IMR-90 (cell line): ENCODE data around the gene MAVS. TPM values are rescaled to one million over a fixed set of nuclear protein-coding genes. Genes with fewer than 3 reads are reported as not detected.

Experiments
- ATAC-seq: fragments of 200-7000 bp; cut with Tn5 transposase; 2 replicates; pipeline ENCODE4 v1.9.1; 2020; ENCODE audit warnings: low read depth, mild to moderate bottlenecking, moderate library complexity
- BruUV-seq: library from RNA; stranded (reverse); fragments of 400-500 nt; replicated peaks from 2 replicates; lab custom pipeline; 2021; lab: Mats Ljungman, UMichigan
- CTCF ChIA-PET: fragments of 300-600 bp; formaldehyde crosslinking; extraction: SDS; loops from one replicate; lab custom pipeline; 2021; ENCODE audit warnings: antibody characterized with exemption; lab: Yijun Ruan, JAX
- POLR2A ChIA-PET: fragments of 300-600 bp; sonication (Branson Sonifier 250); formaldehyde crosslinking; loops from one replicate; lab custom pipeline; 2022; ENCODE audit warnings: antibody characterized with exemption; ENCODE audit not compliant: unreplicated experiment; lab: Charles Lee
- DNase-seq: peaks from one replicate; pipeline ENCODE4 v3.0.0; 2013
- H2AFZ ChIP-seq: replicated peaks from 2 replicates; pipeline ENCODE3; 2013; ENCODE audit warnings: low read length, mild to moderate bottlenecking; ENCODE audit not compliant: poor library complexity
- H2AK5ac ChIP-seq: 2 replicates; pipeline ENCODE4 v1.6.1; 2013; ENCODE audit warnings: low read depth, low read length, inconsistent platforms
- H2AK9ac ChIP-seq: replicated peaks from 2 replicates; pipeline ENCODE3; 2013; ENCODE audit warnings: mild to moderate bottlenecking, low read depth, low read length, moderate library complexity; ENCODE audit not compliant: poor library complexity
- H2BK120ac ChIP-seq: 2 replicates; pipeline ENCODE4 v1.6.1; 2013; ENCODE audit warnings: low read depth, low read length, inconsistent platforms
- H2BK15ac ChIP-seq: 3 replicates; pipeline ENCODE4 v1.6.1; 2013; ENCODE audit warnings: low read depth, low read length, inconsistent platforms
- H2BK20ac ChIP-seq: 2 replicates; pipeline ENCODE4 v1.6.1; 2013; ENCODE audit warnings: low read depth, mild to moderate bottlenecking, inconsistent platforms, low read length, moderate library complexity
- H2BK5ac ChIP-seq: 2 replicates; pipeline ENCODE4 v1.6.1; 2013; ENCODE audit warnings: mild to moderate bottlenecking, low read depth, low read length, inconsistent platforms; ENCODE audit not compliant: poor library complexity, severe bottlenecking
- H3K14ac ChIP-seq: replicated peaks from 2 replicates; pipeline ENCODE4 v1.6.1; 2013; ENCODE audit warnings: low read depth, low read length, inconsistent platforms
- H3K18ac ChIP-seq: 2 replicates; pipeline ENCODE4 v1.6.1; 2013; ENCODE audit warnings: low read depth, low read length, control low read depth
- H3K23ac ChIP-seq: 2 replicates; pipeline ENCODE4 v1.6.1; 2013; ENCODE audit warnings: low read depth, low read length, inconsistent platforms
- H3K27ac ChIP-seq: 2 replicates; pipeline ENCODE4 v1.5.1; 2013; ENCODE audit warnings: mild to moderate bottlenecking, control low read depth, low read length; ENCODE audit not compliant: insufficient read depth
- H3K27me3 ChIP-seq: 2 replicates; pipeline ENCODE4 v1.6.1; 2013; ENCODE audit warnings: low read length; ENCODE audit not compliant: control insufficient read depth, insufficient read depth
- H3K36me3 ChIP-seq: 2 replicates; pipeline ENCODE4 v1.6.1; 2013; ENCODE audit warnings: low read length, mixed read lengths; ENCODE audit not compliant: control insufficient read depth, insufficient read depth
- H3K4ac ChIP-seq: 2 replicates; pipeline ENCODE4 v1.6.1; 2013; ENCODE audit warnings: low read depth, low read length, inconsistent platforms
- H3K4me1 ChIP-seq: 2 replicates; pipeline ENCODE4 v1.6.1; 2013; ENCODE audit warnings: low read length, mixed read lengths; ENCODE audit not compliant: control insufficient read depth, insufficient read depth
- H3K4me2 ChIP-seq: 2 replicates; pipeline ENCODE4 v1.6.1; 2013; ENCODE audit warnings: low read depth, mild to moderate bottlenecking, control low read depth, low read length, moderate library complexity
- H3K4me3 ChIP-seq: 2 replicates; pipeline ENCODE4 v1.5.1; 2013; ENCODE audit warnings: low read depth, mild to moderate bottlenecking, control low read depth, low read length, moderate library complexity; ENCODE audit not compliant: insufficient read depth
- H3K56ac ChIP-seq: 2 replicates; pipeline ENCODE4 v1.6.1; 2013; ENCODE audit warnings: low read length, inconsistent platforms; ENCODE audit not compliant: insufficient read depth; ENCODE audit errors: extremely low read depth
- H3K79me1 ChIP-seq, 2 experiments: 2 replicates each; pipeline ENCODE4 v1.6.1; 2013; ENCODE audit warnings: low read length in 2 of 2, inconsistent platforms in 1 of 2, low read depth in 1 of 2
- H3K9ac ChIP-seq: 2 replicates; pipeline ENCODE4 v1.6.1; 2013; ENCODE audit warnings: low read depth, low read length, control low read depth
- H3K9me1 ChIP-seq: 2 replicates; pipeline ENCODE4 v1.6.1; 2013; ENCODE audit warnings: low read length, inconsistent platforms; ENCODE audit not compliant: insufficient read depth
- H3K9me3 ChIP-seq: 2 replicates; pipeline ENCODE4 v1.6.1; 2013; ENCODE audit warnings: low read length; ENCODE audit not compliant: control insufficient read depth, insufficient read depth
- H4K20me1 ChIP-seq: 2 replicates; pipeline ENCODE4 v1.6.1; 2013; ENCODE audit warnings: low read length, inconsistent platforms; ENCODE audit not compliant: insufficient read depth
- H4K5ac ChIP-seq: 2 replicates; pipeline ENCODE4 v1.6.1; 2013; ENCODE audit warnings: mild to moderate bottlenecking, low read depth, low read length, control low read depth
- H4K8ac ChIP-seq, 2 experiments: 2 replicates each; pipeline ENCODE4 v1.6.1; 2013; ENCODE audit warnings: low read depth in 2 of 2, low read length in 2 of 2, control low read depth in 1 of 2, inconsistent platforms in 1 of 2
- H4K91ac ChIP-seq: 2 replicates; pipeline ENCODE4 v1.6.1; 2013; ENCODE audit warnings: low read depth, low read length, inconsistent platforms; ENCODE audit not compliant: insufficient read depth
- CEBPB ChIP-seq: IDR thresholded peaks from 2 replicates; pipeline ENCODE4 v1.6.1; 2012; ENCODE audit warnings: low read depth, low read length, improper control_type of control experiment
- CHD1 ChIP-seq: IDR thresholded peaks from 2 replicates; pipeline ENCODE4 v1.6.1; 2012; ENCODE audit warnings: low read depth, low read length, improper control_type of control experiment
- CTCF ChIP-seq: conservative IDR thresholded peaks from 2 replicates; pipeline ENCODE4 v1.5.1; 2012; ENCODE audit warnings: mild to moderate bottlenecking, low read depth, low read length, improper control_type of control experiment
- ELK1 ChIP-seq: fragments of 150-350 bp; IDR thresholded peaks from 2 replicates; pipeline ENCODE4 v1.6.1; 2016; ENCODE audit warnings: low read depth, mild to moderate bottlenecking, low read length, moderate library complexity, borderline replicate concordance
- FOS ChIP-seq: fragments of 150-350 bp; IDR thresholded peaks from 2 replicates; pipeline ENCODE4 v1.6.1; 2016; ENCODE audit warnings: low read depth, low read length
- MAFK ChIP-seq: IDR thresholded peaks from 2 replicates; pipeline ENCODE4 v1.6.1; 2012; ENCODE audit warnings: low read depth, low read length, improper control_type of control experiment
- MAZ ChIP-seq: IDR thresholded peaks from 2 replicates; pipeline ENCODE4 v1.6.1; 2012; ENCODE audit warnings: low read depth, mild to moderate bottlenecking, low read length, improper control_type of control experiment, moderate library complexity, borderline replicate concordance
- MXI1 ChIP-seq: IDR thresholded peaks from 2 replicates; pipeline ENCODE4 v1.6.1; 2012; ENCODE audit warnings: low read depth, mild to moderate bottlenecking, low read length, moderate library complexity, borderline replicate concordance
- NFE2L2 ChIP-seq: fragments of 150-350 bp; IDR thresholded peaks from 2 replicates; pipeline ENCODE4 v1.6.1; 2016; ENCODE audit warnings: low read depth, mild to moderate bottlenecking, low read length
- RAD21 ChIP-seq: IDR thresholded peaks from 2 replicates; pipeline ENCODE4 v1.6.1; 2012; ENCODE audit warnings: low read length, improper control_type of control experiment
- RCOR1 ChIP-seq: IDR thresholded peaks from 2 replicates; pipeline ENCODE4 v1.6.1; 2012; ENCODE audit warnings: mild to moderate bottlenecking, low read length, improper control_type of control experiment; ENCODE audit not compliant: insufficient replicate concordance
- RFX5 ChIP-seq: IDR thresholded peaks from 2 replicates; pipeline ENCODE4 v1.8.0; 2012; ENCODE audit warnings: low read depth, mild to moderate bottlenecking, low read length, moderate library complexity
- SMC3 ChIP-seq: fragments of 150-350 bp; IDR thresholded peaks from 2 replicates; pipeline ENCODE4 v1.6.1; 2016; ENCODE audit warnings: low read depth, mild to moderate bottlenecking, antibody characterized with exemption, low read length, moderate library complexity
- WGBS, 2 experiments: methylation state at CpG; one replicate each; pipeline versions ENCODE4 v1.1.5 to v1.1.7; 2013; ENCODE audit warnings: missing lambda C conversion rate in 2 of 2; ENCODE audit not compliant: insufficient read length in 1 of 2; ENCODE audit errors: extremely low coverage in 2 of 2; 5-methylcytosine and 5-hydroxymethylcytosine counted together
- dilution Hi-C: fragments of 300-500 bp; cut with HindIII; formaldehyde crosslinking; loops from one replicate; pipeline ENCODE4 v1.14.3; 2018; ENCODE audit warnings: low sequenced_read_pairs; ENCODE audit not compliant: unreplicated experiment
- in situ Hi-C: fragments of 300-500 bp; cut with MboI; formaldehyde crosslinking; loops from 3 replicates; pipeline ENCODE4 v1.14.3; 2019; ENCODE audit warnings: low sequenced_read_pairs, inconsistent platforms, mixed read lengths
- intact Hi-C: fragments of 100-400 bp; cut with micrococcal nuclease; formaldehyde crosslinking; loops from 2 replicates; pipeline ENCODE4 v1.10.0; 2022
- polyA plus RNA-seq, 3 experiments: library from polyadenylated mRNA; depleted of rRNA; stranded (reverse); fragments of >200 nt; gene quantifications; 2 replicates each; pipeline ENCODE4 v1.2.3, GENCODE V29; 2012; ENCODE audit warnings: low replicate concordance in 1 of 3
- total RNA-seq: library from RNA; depleted of rRNA; stranded (reverse); fragments of >200 nt; gene quantifications from 2 replicates; pipeline ENCODE4 v1.2.3, GENCODE V29; 2012

The MAVS gene
- total and polyA plus RNA-seq, 2 of the 4 experiments (the other 2 are of a cell fraction), result 10.4 to 15.6 TPM

- Histone ChIP-seq H3K4me2 (no peak overlapping the region), H3K14ac (no peak overlapping the region), H4K20me1 (peaks cover 27% of the 10 kb centered on the region; the same call in 1 of the 2 replicates), H4K5ac (no peak overlapping the region), H3K27me3 (no peaks in the 10 kb centered on the region), H3K9me1 (no peaks in the 10 kb centered on the region), H2BK15ac (no peak overlapping the region), H2BK20ac (no peak overlapping the region), H3K9me3 (peaks cover 5% of the 10 kb centered on the region), H3K56ac (no peak overlapping the region), H3K79me1 (peaks cover 15 to 30% of the 10 kb centered on the region in 2 experiments; a peak in 3 of 4 replicates), H2AK5ac (no peak overlapping the region), H3K4me1 (no peaks in the 10 kb centered on the region), H4K8ac (no peak overlapping the region), H3K27ac (no peak overlapping the region), H3K9ac (no peak overlapping the region), H3K4ac (no peak overlapping the region), H3K36me3 (peaks cover 79% of the 10 kb centered on the region), H4K91ac (no peak overlapping the region), H3K18ac (no peak overlapping the region), H3K23ac (no peak overlapping the region), H3K4me3 (no peak overlapping the region), H2AK9ac (no peak overlapping the region), H2BK5ac (no peak overlapping the region), H2AFZ (no peak overlapping the region), H2BK120ac (no peak overlapping the region)
- TF ChIP-seq MAFK, result no peak
- no peak for TF ChIP-seq CHD1
- TF ChIP-seq SMC3, result no peak
- no peak for TF ChIP-seq FOS
- TF ChIP-seq ELK1, result no peak
- TF ChIP-seq MXI1, result no peak
- no peak for TF ChIP-seq CEBPB
- no peak for TF ChIP-seq RFX5
- no peak for TF ChIP-seq RCOR1
- no peak for TF ChIP-seq CTCF
- TF ChIP-seq RAD21, result no peak
- TF ChIP-seq MAZ, result no peak
- no peak for TF ChIP-seq NFE2L2
- no CpG with 5 or more reads among the region's 7 CpGs for WGBS, 2 experiments
- no TSS peak for BruUV-seq
- CTCF ChIA-PET, result no interaction called here
- POLR2A ChIA-PET, result no interaction called here
- DNase-seq (no peak), ATAC-seq (no peak)
- in situ Hi-C loops, result no loop called here
- intact Hi-C loops, result no loop called here
- dilution Hi-C loops, result no loop called here
These were observed 16.7 kb downstream of the MAVS start for GRCh38 chr20:3863317-3863716.
